Measurements from ENCODE around the gene CETN3. TPM values are rescaled to one million over a fixed set of nuclear protein-coding genes. Genes with fewer than 3 reads are reported as not detected.
A peak's percentile ranks its signal among the peaks of the same experiment; 100 is the strongest.

The CETN3 gene
- total and polyA plus RNA-seq, 2 experiments from 2014 or later: 22.1 to 107 TPM

DNA sequence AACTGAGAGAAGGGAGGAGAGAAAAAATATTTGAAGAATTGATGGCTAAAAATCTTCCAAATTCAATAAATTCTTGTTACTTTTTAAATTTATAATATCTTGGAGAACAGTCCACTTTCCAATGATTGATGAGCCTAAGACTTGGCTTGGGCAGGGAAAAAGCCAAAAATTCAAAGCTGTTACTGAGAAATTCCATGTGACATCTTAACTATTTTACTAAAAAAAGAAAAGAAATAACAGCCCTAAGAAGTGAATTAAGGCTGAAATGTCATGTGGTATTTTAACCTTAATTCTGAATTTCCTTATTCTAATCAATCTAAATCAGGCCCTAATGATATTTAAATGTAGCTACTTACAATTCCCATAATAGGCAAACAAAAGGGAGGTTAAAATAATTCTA, 53.4 kb downstream of the CETN3 start (continued):
- TF ChIP-seq ZNF462 (CRISPR knock-in tag; IDR thresholded peaks at IDR 0.05) (no peak), CREB1 (CRISPR knock-in tag; IDR thresholded peaks at IDR 0.05; ENCODE audit: low read depth) (no peak), NANOG (IDR thresholded peaks at IDR 0.05; ENCODE audit: borderline replicate concordance) (no peak)
- TF ChIP-seq, protein P1, sequence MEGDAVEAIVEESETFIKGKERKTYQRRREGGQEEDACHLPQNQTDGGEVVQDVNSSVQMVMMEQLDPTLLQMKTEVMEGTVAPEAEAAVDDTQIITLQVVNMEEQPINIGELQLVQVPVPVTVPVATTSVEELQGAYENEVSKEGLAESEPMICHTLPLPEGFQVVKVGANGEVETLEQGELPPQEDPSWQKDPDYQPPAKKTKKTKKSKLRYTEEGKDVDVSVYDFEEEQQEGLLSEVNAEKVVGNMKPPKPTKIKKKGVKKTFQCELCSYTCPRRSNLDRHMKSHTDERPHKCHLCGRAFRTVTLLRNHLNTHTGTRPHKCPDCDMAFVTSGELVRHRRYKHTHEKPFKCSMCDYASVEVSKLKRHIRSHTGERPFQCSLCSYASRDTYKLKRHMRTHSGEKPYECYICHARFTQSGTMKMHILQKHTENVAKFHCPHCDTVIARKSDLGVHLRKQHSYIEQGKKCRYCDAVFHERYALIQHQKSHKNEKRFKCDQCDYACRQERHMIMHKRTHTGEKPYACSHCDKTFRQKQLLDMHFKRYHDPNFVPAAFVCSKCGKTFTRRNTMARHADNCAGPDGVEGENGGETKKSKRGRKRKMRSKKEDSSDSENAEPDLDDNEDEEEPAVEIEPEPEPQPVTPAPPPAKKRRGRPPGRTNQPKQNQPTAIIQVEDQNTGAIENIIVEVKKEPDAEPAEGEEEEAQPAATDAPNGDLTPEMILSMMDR (conservative IDR thresholded peaks at IDR 0.05; ENCODE audit: low read depth in 2 of 2): no peak

DNA sequence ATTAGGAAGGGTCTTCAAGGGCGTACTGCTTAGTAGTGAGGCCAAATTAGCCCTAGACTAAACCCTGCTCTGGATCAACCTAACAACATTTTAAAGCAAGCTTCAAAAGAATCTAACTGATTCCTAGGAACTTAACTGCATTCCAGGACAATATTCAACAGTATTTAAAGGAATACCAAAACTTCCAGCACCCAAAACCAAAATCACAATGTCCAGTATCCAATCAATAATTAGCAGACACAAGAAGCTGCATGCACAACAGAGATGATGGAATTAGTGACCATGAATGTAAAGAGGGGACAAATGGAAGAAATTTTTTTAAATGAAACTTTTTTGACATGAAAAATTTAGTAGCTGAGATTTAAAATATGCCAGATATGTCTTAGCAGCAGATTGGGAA, 53.9 kb downstream of the CETN3 start:
- DNase-seq (ENCODE audit: low spot score): no peak
- Mint-ChIP-seq H3K27me3 (ENCODE audit: insufficient read depth, low read depth, poor library complexity) (no peaks in the 10 kb centered on the region), H3K36me3 (ENCODE audit: low read depth) (no peaks in the 10 kb centered on the region), H3K4me3 (no peak overlapping the region), H3K9me3 (no peaks in the 10 kb centered on the region; the same call in 2 of the 3 replicates), H3K4me1 (peaks cover 8% of the 10 kb centered on the region; the same call in 1 of the 3 replicates), H3K27ac (no peak overlapping the region)
- Histone ChIP-seq H3K9me2 (ENCODE audit: insufficient read depth) (0 out of 2 replicates have a peak, but pooled peaks cover 3% of the 10 kb centered on the region), H3K4me2 (no peak overlapping the region), H2AFZ (peak overlapping the region; percentile 49), H3K27ac (ENCODE audit: low read depth) (no peak overlapping the region), H3K27me3 (ENCODE audit: insufficient read depth) (no peaks in the 10 kb centered on the region), H4K20me1 (replicated peaks; ENCODE audit: insufficient read depth) (no peaks in the 10 kb centered on the region), H3K4me3 (no peak overlapping the region), H3K36me3 (ENCODE audit: insufficient read depth) (no peaks in the 10 kb centered on the region), H3K4me1 (ENCODE audit: insufficient read depth) (0 out of 2 replicates have a peak, but pooled peaks cover 4% of the 10 kb centered on the region), H3F3A (replicated peaks; ENCODE audit: low read depth) (no peaks in the 10 kb centered on the region), H3K79me2 (replicated peaks; ENCODE audit: insufficient read depth) (no peaks in the 10 kb centered on the region)
- ATAC-seq: no peak
- TF ChIP-seq ZNF331 (CRISPR knock-in tag; IDR thresholded peaks at IDR 0.05; ENCODE audit: low read depth) (no peak), REST (IDR thresholded peaks at IDR 0.05; ENCODE audit: unreplicated experiment) (no peak), CREB1 (CRISPR knock-in tag; IDR thresholded peaks at IDR 0.05; ENCODE audit: low read depth) (no peak), POLR2AphosphoS5 (IDR thresholded peaks at IDR 0.05; ENCODE audit: low read depth) (no peak), ZNF114 (CRISPR knock-in tag; IDR thresholded peaks at IDR 0.05) (no peak)

Data from GM23338 (cell line).